ENCODE data around the gene KNG1.
A peak's percentile ranks its signal among the peaks of the same experiment; 100 is the strongest.
"Not testable (repeated sequence)": the region's sequence is repeated elsewhere in the genome, so short reads cannot be mapped to it uniquely, and the experiment has no call there.

KNG1 gene

GRCh38 chr3:186697510-186697909 lies 19.6 kb upstream of the KNG1 start:
- Histone ChIP-seq H3K9me3 (ENCODE audit: insufficient read depth, low read length) (no peaks in the 10 kb centered on the region), H3K4me3 (ENCODE audit: low read length) (no peak overlapping the region), H3K27me3 (ENCODE audit: low read depth, low read length) (peaks cover 4% of the 10 kb centered on the region; the same call in 1 of the 2 replicates), H3K4me1 (ENCODE audit: low read length) (peaks cover 10% of the 10 kb centered on the region), H4K20me1 (ENCODE audit: insufficient read depth, low read length) (no peaks in the 10 kb centered on the region), H3K79me2 (ENCODE audit: low read length) (no peaks in the 10 kb centered on the region), H3K4me2 (ENCODE audit: low read length) (no peak overlapping the region), H3K27ac (ENCODE audit: low read length) (no peak overlapping the region), H2AFZ (ENCODE audit: low read depth, low read length) (no peak overlapping the region), H3K36me3 (replicated peaks; ENCODE audit: low read depth, low read length) (no peaks in the 10 kb centered on the region), H3K9ac (ENCODE audit: low read length) (no peak overlapping the region)
- TF ChIP-seq EZH2phosphoT487 (IDR thresholded peaks at IDR 0.05; ENCODE audit: low read depth) (no peak), CTCF (IDR thresholded peaks at IDR 0.05; ENCODE audit: low read depth, low read length) (no peak)

DNA sequence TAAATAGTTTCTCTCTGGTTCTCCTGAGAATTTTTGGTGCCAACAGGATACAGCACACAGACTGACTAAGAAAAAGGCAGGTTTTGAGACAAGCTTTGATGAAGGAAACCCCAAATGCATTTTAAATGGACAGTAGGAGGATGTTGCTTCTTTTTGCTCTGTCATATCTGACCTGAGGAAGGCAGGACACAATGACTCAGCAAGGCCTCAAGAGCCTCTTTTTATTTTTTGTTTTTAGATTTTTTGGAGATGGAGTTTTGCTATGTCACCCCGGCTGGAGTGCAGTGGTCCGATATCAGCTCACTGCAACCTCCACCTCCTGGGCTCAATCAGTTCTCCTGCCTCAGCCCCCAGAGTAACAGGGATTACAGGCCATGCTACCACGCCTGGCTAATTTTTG lies 16.9 kb upstream of the KNG1 start:
- no peaks in the 10 kb centered on the region for H4K20me1 ChIP-seq (ENCODE audit: insufficient read depth, low read length)
- no peak for TF ChIP-seq EZH2phosphoT487 (IDR thresholded peaks at IDR 0.05; ENCODE audit: low read depth)
- no peak for TF ChIP-seq CTCF (IDR thresholded peaks at IDR 0.05; ENCODE audit: low read depth, low read length)
- H2AFZ ChIP-seq (ENCODE audit: low read depth, low read length), result peak overlapping the region; percentile 27; the same call in 1 of the 2 replicates
- H3K27ac ChIP-seq (ENCODE audit: low read length), result no peak overlapping the region
- no peak overlapping the region for H3K4me2 ChIP-seq (ENCODE audit: low read length)
- peaks cover 10% of the 10 kb centered on the region for H3K4me1 ChIP-seq (ENCODE audit: low read length)
- no peaks in the 10 kb centered on the region for H3K36me3 ChIP-seq (replicated peaks; ENCODE audit: low read depth, low read length)
- H3K4me3 ChIP-seq (ENCODE audit: low read length), result no peak overlapping the region
- H3K27me3 ChIP-seq (ENCODE audit: low read depth, low read length), result peaks cover 5% of the 10 kb centered on the region; the same call in 1 of the 2 replicates
- no peaks in the 10 kb centered on the region for H3K79me2 ChIP-seq (ENCODE audit: low read length)
- H3K9me3 ChIP-seq (ENCODE audit: insufficient read depth, low read length), result no peaks in the 10 kb centered on the region
- H3K9ac ChIP-seq (ENCODE audit: low read length), result no peak overlapping the region

- not testable (repeated sequence) for H3K79me2 ChIP-seq (ENCODE audit: low read length); H3K9ac ChIP-seq (ENCODE audit: low read length); H3K4me1 ChIP-seq (ENCODE audit: low read length); H4K20me1 ChIP-seq (ENCODE audit: insufficient read depth, low read length); H3K4me3 ChIP-seq (ENCODE audit: low read length); H2AFZ ChIP-seq (ENCODE audit: low read depth, low read length); H3K27ac ChIP-seq (ENCODE audit: low read length); H3K9me3 ChIP-seq (ENCODE audit: insufficient read depth, low read length); H3K36me3 ChIP-seq (replicated peaks; ENCODE audit: low read depth, low read length); H3K4me2 ChIP-seq (ENCODE audit: low read length)
- peaks cover 13% of the 10 kb centered on the region; the same call in 1 of the 2 replicates for H3K27me3 ChIP-seq (ENCODE audit: low read depth, low read length)
These were observed 14.7 kb upstream of the KNG1 start for GRCh38 chr3:186702451-186702850.

DNA sequence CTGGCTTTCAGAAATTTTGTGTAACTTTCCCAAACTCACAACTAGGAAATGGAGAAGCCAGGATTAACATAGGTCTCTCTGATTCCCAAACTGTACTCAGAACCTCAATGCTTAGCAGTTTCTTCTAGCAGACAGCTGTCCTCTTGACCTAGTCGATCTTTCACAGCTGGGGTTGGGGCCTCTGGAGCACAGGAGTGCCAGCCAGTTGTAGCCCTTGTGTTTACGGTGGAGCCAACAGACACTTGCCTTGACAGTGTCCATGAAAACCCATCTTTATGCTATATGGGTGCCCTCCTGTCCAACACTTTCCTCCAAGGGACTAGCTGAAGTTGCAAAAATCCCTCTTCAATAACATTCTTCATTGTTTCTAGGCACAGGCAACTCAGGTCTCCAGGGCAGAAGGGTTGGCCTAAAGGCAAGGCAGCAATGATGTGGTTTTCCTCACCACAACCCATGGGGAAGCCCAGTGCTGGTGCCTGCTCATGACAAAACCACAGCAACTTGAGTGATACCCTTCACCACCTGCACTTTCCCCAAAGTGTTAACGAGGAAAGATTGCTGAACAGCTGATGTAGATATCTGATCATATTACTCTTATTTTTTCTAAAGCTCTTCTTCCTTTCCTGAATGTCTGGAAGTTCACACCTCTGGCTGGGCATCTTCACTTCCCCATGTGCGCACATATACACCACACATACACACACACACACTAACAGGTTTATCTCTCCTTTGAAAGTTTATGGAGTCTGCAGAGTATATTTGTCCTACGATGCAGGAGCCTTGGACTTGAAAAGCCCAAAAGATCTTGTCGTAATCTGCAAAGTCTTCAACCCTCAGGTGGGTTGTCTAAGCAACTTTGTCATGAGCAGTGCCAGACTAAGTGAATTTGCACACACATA lies 11.0 kb upstream of the KNG1 start:
- Histone ChIP-seq H3K9me3 (ENCODE audit: insufficient read depth, low read length) (no peaks in the 10 kb centered on the region), H3K36me3 (replicated peaks; ENCODE audit: low read depth, low read length) (no peaks in the 10 kb centered on the region), H3K9ac (ENCODE audit: low read length) (no peak overlapping the region), H3K4me2 (ENCODE audit: low read length) (no peak overlapping the region), H3K4me3 (ENCODE audit: low read length) (no peak overlapping the region), H3K79me2 (ENCODE audit: low read length) (no peaks in the 10 kb centered on the region), H2AFZ (ENCODE audit: low read depth, low read length) (no peak overlapping the region), H3K27me3 (ENCODE audit: low read depth, low read length) (peaks cover 13% of the 10 kb centered on the region; the same call in 1 of the 2 replicates), H3K4me1 (ENCODE audit: low read length) (no peaks in the 10 kb centered on the region), H4K20me1 (ENCODE audit: insufficient read depth, low read length) (no peaks in the 10 kb centered on the region), H3K27ac (ENCODE audit: low read length) (no peak overlapping the region)
- no peak for TF ChIP-seq CTCF (IDR thresholded peaks at IDR 0.05; ENCODE audit: low read depth, low read length)
- no peak for TF ChIP-seq EZH2phosphoT487 (IDR thresholded peaks at IDR 0.05; ENCODE audit: low read depth)
